Neutrophil (primary cell): Measurements from ENCODE around the gene ASTN2.

Source experiments
- H3K27ac ChIP-seq: fragments of 200-600 bp; sonication (generic); 2 replicates; pipeline ENCODE4 v1.5.1; 2016; ENCODE audit warnings: mild to moderate bottlenecking, moderate library complexity
- H3K27me3 ChIP-seq: fragments of 200-600 bp; sonication (generic); 2 replicates; pipeline ENCODE4 v1.6.0; 2016; ENCODE audit warnings: mild to moderate bottlenecking
- H3K36me3 ChIP-seq: fragments of 200-600 bp; sonication (generic); 2 replicates; pipeline ENCODE4 v1.5.1; 2017
- H3K4me1 ChIP-seq, 2 experiments: fragments of 200-600 bp in 1 of 2; sonication (generic) in 1 of 2; 1 replicate in 1 of 2; 2 replicates in 1 of 2; pipeline versions ENCODE4 v1.5.1 to v1.6.1; 2013 to 2016; ENCODE audit warnings: low read depth in 1 of 2, low read length in 1 of 2, mild to moderate bottlenecking in 1 of 2, moderate library complexity in 1 of 2; ENCODE audit not compliant: control insufficient read depth in 1 of 2, insufficient read depth in 1 of 2
- H3K4me3 ChIP-seq, 2 experiments: fragments of 200-600 bp in 1 of 2; sonication (generic) in 1 of 2; 1 replicate in 1 of 2; 2 replicates in 1 of 2; pipeline ENCODE4 v1.5.1; 2013 to 2016; ENCODE audit warnings: low read depth in 1 of 2, low read length in 1 of 2, mild to moderate bottlenecking in 1 of 2, moderate library complexity in 1 of 2
- H3K9me3 ChIP-seq: fragments of 200-600 bp; sonication (generic); 2 replicates; pipeline ENCODE4 v1.5.1; 2016
- TF ChIP-seq, protein P1 (sequence below): fragments of 200-600 bp; sonication (generic); IDR thresholded peaks from 2 replicates; pipeline ENCODE4 v1.5.1; 2016; ENCODE audit warnings: antibody characterized with exemption

The ASTN2 gene

GRCh38 chr9:117021906-117022305 is 393.0 kb downstream of the ASTN2 start:
- no peaks in the 10 kb centered on the region for H3K27me3 ChIP-seq
- H3K4me3 ChIP-seq = no peak overlapping the region
- TF ChIP-seq, protein P1, sequence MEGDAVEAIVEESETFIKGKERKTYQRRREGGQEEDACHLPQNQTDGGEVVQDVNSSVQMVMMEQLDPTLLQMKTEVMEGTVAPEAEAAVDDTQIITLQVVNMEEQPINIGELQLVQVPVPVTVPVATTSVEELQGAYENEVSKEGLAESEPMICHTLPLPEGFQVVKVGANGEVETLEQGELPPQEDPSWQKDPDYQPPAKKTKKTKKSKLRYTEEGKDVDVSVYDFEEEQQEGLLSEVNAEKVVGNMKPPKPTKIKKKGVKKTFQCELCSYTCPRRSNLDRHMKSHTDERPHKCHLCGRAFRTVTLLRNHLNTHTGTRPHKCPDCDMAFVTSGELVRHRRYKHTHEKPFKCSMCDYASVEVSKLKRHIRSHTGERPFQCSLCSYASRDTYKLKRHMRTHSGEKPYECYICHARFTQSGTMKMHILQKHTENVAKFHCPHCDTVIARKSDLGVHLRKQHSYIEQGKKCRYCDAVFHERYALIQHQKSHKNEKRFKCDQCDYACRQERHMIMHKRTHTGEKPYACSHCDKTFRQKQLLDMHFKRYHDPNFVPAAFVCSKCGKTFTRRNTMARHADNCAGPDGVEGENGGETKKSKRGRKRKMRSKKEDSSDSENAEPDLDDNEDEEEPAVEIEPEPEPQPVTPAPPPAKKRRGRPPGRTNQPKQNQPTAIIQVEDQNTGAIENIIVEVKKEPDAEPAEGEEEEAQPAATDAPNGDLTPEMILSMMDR = no peak
- no peaks in the 10 kb centered on the region for H3K9me3 ChIP-seq
- no peak overlapping the region for H3K27ac ChIP-seq
- H3K4me1 ChIP-seq = no peaks in the 10 kb centered on the region
- no peaks in the 10 kb centered on the region for H3K36me3 ChIP-seq

DNA sequence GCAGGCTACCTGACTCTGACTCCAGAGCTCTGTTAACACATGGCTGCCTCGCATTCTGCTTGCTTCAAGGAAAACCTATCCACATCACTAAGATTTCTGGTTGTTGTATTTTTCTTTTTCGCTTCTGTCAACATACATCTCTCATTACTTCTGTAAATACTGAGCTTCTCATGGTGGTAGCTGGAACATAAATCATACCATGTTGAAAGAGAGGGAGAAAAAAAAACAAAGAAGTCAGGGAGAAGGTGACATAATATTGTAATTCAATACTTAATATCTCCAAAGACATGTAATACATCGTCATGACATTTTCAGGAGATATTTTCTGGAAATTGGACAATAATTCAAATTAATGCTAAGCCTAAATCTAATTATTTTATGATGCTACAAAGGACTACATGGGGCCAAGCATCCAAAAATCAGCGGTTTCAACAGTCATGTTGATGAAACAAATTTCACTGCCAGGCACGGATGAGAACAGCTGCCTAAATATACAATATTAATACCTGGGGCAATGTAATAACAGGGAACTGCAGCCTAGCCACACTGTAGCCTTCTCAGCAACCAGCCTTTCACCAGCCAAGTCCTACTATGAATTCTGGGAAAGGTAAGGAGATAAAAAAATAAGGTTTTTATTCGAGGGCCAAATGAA is 395.8 kb downstream of the ASTN2 start:
- no peaks in the 10 kb centered on the region for H3K27me3 ChIP-seq
- H3K9me3 ChIP-seq = no peaks in the 10 kb centered on the region
- H3K4me1 ChIP-seq = no peaks in the 10 kb centered on the region
- no peak overlapping the region for H3K27ac ChIP-seq
- TF ChIP-seq, protein P1 = no peak
- no peak overlapping the region for H3K4me3 ChIP-seq
- H3K36me3 ChIP-seq = no peaks in the 10 kb centered on the region

DNA sequence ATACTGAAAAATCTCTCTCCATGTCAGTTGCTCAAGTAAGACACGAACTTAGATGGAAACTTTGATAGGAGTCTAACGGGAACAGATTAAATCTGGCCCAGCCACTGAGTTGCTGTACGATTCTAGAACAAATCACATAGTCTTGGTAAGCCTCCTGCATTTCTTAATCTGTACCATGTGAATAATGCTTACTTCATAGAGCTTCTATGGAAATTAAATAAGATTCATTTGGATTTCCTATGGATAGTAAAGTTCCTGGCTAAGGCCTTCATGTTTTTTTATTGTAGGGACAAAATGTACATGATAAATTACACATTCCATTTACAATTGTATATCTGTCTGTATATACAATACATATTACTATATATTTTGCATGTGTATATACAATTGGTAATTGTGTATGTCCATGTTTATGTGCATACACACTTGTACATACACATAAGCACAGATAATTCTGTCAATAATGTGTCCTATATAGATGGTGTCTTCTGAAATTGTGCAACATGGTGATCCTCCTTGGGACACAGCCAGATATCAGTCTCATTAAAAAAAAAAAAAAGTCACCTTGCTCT is 397.4 kb downstream of the ASTN2 start:
- Histone ChIP-seq H3K27me3 (no peaks in the 10 kb centered on the region), H3K9me3 (no peaks in the 10 kb centered on the region), H3K4me1 (no peaks in the 10 kb centered on the region), H3K27ac (no peak overlapping the region), H3K36me3 (no peaks in the 10 kb centered on the region), H3K4me3 (no peak overlapping the region)
- TF ChIP-seq, protein P1 = no peak

DNA sequence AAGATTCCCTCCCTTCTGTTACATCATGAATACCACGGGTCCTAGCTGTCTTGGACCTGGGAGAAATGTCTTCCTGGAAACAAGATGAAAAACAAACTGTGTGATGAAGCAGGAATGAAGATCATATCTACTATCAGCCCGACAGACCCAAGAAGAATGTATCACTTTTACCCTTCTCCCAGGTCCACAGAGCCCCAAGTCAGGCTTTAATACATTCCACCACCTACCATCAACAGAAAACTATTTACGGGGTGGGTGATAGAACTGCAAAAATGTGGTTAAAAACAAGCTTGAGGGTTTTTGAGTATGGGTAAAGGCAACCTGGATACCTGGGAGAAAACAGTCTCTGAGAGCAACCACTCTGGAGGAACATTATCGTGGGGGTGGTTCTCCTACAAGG is 400.8 kb downstream of the ASTN2 start:
- TF ChIP-seq, protein P1 = no peak
- Histone ChIP-seq H3K4me1 (no peaks in the 10 kb centered on the region), H3K36me3 (no peaks in the 10 kb centered on the region), H3K27ac (no peak overlapping the region), H3K9me3 (no peaks in the 10 kb centered on the region), H3K4me3 (no peak overlapping the region), H3K27me3 (no peaks in the 10 kb centered on the region)

- H3K27me3 ChIP-seq = no peaks in the 10 kb centered on the region
- TF ChIP-seq, protein P1 = no peak
- no peaks in the 10 kb centered on the region for H3K4me1 ChIP-seq
- no peak overlapping the region for H3K27ac ChIP-seq
- H3K9me3 ChIP-seq = no peaks in the 10 kb centered on the region
- no peaks in the 10 kb centered on the region for H3K36me3 ChIP-seq
- no peak overlapping the region for H3K4me3 ChIP-seq
These were observed 401.3 kb downstream of the ASTN2 start for GRCh38 chr9:117013440-117013995.
